T-helper 9 cell (primary cell): ENCODE data around the gene LSP1.

Source experiments
- DNase-seq: peaks from one replicate; pipeline ENCODE4 v3.0.0-alpha.2; 2020

Gene LSP1

DNA sequence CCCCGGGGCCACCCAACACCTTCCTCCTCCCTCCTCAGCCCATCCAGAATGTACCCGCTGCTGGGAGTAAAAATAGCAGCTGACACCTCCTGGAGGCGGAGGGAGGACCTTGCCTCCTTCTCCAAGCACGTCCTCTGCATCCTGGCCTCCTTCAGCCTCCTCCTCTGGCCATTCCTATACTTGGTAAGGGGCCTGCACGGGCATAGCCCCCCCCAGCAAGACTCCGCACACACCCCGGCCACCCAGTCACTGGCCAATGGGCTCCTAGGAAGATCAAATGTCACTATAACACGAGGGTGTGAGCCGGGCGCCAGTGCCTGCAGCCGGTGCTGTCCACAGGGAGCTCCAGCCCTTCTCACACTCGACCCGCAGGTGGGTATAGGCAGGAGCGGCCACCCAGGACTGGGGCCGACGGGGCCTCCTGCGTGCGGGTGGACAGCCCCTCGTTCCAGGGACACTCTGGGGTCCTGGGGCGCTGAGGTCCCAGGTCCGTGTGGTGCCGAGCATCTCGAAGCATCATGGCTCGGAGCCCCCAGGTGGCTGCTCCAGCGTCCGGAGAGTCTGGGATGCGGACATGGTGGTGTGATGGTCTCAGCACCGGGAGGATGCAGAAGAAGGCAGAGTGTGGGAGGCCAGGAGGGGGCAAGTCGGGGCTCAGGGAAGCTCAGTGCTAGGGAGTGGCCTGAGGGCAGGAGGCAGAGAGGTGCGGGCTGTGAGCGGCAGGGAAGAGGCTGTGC lies 66.7 kb downstream of the LSP1 start, which contains the start of gene TNNT3:
Gene TNNT3 (plus strand): TSS at position 313 of the 737 bp plus-strand sequence. CDS start 3,172 bp downstream, outside the sequence.
- DNase-seq: no peak

DNA sequence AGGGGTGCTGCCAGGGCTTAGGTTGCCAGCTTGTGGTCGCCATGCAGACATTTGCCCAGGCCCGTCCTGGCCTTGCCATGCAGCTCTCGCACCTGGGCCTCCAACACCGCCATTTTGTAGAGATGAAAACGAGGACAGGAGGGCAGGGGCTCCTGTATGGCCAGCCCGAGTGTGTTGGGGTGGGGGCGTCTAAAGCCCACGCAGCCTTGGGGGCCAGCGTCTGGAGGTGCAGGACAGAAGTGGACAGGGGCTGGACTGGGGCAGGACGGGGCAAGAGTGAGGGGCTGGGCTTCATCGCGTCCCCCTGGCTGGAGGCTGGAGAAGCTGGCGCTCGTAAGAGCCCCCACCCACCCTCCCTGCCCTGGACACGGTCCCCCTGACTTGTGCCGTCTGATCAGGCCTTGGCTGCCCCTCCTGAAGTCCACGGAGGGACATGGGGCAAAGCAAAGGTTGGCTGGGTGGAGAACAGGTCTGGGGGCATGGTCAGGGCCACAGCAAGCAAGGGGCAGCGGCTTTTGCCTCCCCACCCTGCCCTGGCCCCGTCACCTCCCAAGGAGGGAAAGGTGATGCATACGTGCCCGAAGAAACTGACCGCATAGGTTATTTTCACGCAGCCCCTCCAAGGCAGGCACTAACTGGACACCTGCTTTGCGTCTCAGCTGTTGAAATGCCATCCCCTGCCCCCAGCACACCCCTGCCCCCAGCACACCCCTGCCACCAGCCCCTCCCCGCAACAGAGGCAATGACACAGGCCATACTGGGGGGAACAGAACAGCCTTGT lies 67.4 kb downstream of the LSP1 start:
- no peak for DNase-seq

DNA sequence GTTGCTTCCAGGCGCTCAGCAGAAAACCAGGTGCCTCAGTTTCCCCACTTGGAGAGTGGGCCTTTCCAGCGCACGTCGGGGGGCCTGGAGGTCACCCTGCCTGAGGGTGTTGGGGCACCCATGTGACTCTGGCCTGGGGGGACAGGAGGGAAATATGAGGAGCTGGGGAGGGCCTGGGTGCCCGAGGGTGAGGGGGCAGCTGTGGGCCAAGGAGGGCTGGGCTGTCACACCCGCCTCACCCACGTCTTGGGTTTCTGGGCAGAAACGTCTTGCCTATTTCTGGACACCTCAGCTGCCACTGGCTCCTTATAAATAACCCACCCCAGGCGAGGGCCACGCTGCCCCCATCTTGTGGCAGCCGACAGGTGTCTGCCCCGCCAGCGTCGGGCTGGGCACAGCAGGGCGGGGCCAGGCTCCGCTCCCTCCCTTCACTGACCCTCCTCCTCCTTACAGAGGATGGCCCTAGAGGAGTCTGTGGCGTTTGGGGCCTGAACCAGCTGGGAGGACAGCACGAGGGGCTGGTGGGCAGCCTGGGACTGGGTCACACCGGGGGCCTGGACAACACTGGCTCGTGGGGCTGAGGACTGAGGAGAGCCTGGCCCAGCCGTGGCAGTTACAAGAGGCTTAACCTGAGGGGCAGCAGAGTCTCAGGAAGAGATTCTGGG lies 68.2 kb downstream of the LSP1 start:
- no peak for DNase-seq

DNA sequence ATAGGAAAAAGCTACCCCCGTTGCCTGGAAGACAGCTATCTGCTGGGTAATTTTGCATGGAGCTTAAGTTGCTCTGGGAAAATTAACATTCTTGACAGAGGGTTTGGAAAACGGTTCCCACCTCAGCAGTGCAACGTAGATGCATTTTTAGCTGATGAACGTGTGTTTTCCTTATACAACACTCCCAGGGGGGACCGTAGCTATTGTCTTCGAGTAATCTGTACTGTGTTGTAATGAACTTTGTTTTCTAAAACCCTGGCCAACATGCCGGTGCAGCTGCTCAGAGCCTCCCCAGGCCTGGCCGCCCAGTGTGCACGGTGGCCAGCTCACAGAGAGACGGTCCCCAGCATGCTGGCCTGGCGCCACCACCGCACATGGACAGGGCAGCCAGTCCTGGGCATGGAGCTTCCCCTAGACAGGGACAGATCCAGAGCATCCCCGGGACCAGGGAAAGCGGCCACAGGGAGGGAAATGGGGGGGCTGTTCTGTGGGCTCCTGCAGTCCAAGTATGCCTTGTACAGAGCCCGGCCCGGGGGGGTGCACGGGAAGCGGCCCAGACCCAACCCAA lies 68.8 kb downstream of the LSP1 start:
- no peak for DNase-seq

DNA sequence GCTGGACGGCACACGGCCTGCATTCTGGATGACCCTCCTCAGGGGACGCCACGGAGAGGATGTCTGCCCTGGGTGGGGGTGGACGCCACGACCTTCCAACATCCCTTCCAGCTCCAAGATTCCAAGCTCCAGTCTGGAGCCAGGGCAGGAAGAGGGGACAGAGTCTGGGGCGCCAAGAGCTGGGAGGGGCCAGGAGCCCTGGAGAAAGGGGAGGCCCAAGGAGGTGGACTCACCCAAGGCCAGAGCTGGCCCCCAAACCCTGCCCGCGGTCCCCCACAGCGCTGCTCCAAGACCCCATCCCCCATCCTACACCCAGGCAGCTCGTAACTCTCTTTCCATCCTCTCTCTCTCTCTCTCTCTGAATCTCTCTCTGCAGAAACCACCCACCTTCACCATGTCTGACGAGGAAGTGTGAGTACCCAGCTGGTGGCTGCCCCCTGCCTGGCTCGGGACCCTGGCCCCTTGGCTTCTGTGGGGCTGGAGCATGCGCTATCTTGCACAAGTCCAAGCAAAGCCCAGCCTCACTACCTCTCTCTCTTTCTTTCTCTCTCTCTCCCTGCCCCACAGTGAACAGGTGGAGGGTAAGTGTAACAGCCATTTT lies 69.7 kb downstream of the LSP1 start:
- no peak for DNase-seq

DNA sequence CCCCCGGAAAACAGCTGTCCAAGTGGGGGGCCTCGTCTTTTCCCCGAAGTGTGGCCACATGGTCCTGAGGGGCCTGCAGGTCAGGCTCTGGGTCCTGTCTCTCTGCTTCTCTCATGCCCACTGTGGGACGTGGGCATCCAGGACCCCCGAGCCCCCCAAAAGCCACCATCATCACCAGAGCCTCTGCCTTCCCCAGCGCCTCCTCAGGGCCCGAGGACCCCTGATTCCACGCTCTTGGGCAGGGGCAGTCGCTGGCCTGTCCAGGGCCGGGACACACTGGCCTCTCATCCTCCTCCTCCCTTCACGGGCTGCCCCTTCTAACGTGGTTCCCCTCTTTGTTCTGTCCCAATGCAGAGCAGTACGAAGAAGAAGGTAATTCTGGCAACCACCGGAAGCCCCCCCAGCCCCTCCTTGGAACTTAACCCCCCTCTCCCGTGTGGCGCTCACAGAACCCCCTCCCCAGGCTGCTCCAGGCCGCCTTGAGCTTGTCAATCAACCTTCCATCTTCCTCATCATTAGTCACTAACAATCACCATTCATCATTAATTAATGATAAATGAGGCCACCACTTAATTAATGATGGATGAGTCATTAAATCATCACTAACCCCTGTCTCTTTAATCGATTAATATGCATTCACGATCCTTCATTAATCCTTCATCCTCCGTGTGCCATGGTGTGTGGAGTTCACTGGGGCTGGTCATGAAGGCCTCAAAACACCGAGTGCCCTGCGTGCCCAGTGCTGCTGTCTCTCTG lies 70.5 kb downstream of the LSP1 start:
- DNase-seq: no peak

DNA sequence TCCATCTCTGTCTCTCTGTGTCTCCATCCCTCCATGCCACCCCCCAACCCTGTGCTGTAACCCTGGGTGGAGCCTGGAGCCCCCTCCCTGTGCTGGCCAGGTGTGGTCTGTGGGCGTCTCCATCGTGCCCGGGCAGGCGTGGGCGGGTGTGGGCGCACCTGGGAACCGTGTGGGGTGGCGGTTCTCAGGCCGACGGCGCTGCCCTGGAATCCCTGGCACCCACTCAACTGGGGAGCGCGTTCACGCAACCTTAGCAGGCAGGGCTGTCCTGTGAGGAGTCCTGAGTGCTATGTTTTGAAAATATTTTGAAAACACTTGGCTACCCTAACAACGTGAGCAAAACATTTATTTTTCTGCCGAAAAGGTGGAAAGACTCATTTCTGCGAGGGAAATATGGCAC lies 71.3 kb downstream of the LSP1 start:
- no peak for DNase-seq

DNA sequence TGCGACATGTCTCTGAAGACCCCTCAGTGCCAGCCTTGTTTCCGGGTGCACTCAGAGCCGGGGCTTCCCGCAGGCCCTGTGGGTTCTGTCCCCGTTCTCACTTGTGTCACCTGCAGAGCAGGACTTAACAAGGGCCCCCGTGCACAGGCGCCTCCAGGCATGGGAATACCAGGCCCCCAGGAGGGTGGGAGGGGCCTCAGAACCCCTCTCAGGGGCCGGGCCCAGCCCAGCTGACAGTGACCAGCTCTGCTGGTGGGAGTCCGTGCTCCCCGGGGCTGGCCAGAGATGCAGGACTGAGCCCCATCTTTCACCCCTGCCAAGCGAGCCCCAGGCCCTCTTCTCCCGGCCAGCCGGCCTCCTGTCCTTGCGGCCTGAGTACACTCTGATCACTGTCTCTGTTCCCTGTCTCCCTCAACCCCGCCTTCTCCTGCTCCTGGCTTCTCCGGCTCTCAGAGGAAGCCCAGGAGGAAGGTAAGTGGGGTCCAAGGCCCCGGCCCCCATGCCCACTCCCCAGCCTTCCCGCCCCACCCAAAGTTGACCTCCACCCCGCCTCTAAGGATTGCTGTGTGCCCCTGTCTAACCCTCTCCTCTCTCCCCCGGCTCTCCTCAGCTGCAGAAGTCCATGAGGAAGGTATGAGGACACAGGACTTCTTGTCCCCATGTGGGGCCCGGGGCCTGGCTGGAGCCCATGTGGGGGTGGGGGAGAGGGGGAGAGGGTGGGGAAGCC lies 71.9 kb downstream of the LSP1 start:
- no peak for DNase-seq

DNA sequence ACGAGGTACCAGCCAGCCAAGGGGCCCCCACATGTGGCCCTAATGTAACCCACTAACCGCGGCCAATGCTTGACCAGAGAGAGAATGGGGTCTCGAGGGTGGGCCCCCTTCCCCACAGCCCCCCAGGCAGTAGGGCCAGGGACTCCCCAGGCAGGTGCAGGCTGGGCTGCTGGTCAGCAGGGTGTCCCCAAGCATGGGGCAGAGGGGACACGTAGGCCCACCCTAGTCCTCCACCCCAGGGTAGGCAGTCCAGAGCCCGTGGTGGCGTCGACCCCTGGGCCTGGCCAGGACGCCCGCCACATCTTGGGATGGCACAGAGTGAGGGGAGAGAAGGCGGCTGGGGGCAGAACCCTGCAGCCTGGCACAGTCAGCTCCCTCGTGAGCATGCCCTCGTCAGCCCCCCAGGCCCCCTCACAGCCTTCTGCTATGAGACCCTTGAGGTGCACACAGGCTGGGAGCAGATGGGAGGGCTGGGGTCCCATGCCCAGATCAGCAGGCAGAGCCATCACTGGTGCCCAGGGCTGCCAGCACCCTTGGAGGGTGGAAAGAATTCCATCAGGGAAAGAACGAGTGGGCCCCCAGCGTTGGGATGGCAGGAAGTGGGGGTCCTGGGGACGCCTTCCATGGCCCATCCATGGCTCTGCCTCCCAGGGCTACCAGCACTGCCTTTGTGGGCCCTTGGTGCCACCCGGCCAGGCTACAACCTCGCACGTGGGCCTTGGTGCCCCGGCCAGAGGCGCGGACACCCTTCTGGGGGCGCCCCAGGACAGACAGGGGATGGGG lies 72.7 kb downstream of the LSP1 start:
- DNase-seq: no peak

DNA sequence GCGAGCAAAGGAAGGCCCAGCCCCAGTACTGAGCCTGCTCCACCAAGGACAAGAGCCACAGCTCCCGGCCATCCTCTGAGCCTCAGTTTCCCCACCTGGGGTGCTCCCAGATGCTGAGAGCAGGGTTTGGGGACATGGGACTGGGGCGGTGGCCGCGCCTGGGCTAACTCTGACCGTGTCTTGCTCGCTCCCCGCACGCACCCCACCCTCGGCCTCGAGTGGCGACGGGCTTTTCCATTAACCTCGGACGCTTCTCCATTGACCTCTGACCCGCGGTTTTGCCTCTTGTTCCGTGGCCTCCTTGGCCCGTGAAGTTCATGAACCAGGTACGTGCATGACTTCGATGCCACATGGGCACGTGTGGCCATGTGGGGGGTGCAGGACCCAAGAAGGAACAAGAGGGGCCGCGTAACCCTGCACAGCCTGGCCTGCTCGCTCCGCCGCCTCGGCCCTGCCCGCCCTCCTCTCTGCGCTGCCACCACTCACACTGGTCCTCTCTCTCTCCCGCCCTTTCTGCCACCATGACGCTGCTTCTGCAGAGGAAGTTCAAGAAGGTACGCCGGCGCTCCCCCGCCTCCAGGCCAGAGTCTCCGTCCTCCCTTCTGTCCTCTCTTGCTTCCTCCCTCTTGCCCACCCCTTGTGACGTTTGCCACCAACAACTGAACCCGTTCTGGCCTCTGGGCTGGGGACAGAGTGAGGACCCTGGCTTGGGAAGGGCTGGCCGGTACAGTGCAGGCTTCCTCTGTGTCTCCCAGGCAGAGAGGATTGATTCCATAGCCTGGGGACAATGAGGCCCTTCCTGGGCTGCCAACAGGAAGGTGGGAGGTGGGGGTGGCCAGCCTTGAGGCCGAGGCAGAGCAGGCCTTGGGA lies 73.5 kb downstream of the LSP1 start:
- DNase-seq: no peak

DNA sequence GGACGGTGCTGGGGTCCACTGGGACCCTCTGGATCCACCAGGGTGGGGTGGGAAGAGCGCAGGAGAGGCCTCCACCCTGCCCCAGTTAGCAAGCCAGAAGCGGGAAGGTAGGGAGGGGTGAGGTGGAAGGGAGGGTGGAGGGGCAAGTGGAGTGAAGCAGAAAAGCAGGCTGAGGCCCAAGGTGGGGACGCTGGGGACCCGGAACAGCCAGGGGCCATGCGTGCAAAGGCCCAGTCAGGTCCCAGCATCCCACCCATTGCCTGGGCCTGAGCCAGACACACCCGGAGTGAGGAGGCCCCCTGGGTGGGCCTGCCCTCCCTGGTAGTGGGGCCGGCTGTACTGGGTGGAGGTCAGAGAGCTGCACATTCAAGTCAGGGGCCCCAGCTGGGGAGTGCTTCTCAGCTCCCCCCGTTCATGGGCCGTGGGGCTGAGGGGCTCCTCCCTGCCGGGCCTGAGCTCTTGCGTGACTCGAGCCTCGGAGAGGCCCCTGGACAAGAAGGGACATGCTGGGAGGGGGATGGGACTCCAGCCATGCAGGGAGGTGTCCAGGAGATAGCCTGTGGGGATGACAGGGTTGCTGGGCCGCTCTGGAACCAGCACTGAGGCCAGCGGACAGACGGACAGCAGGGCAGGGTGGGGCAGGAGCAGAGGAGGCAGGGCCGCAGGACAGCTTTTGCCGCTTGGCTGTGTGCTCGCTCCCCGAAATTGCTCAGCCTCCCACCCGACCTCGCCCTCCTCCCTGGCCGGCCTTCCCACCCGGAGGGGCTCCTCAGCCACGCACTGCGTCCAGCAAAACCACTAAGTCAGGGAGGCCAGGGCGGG lies 74.4 kb downstream of the LSP1 start:
- no peak for DNase-seq

DNA sequence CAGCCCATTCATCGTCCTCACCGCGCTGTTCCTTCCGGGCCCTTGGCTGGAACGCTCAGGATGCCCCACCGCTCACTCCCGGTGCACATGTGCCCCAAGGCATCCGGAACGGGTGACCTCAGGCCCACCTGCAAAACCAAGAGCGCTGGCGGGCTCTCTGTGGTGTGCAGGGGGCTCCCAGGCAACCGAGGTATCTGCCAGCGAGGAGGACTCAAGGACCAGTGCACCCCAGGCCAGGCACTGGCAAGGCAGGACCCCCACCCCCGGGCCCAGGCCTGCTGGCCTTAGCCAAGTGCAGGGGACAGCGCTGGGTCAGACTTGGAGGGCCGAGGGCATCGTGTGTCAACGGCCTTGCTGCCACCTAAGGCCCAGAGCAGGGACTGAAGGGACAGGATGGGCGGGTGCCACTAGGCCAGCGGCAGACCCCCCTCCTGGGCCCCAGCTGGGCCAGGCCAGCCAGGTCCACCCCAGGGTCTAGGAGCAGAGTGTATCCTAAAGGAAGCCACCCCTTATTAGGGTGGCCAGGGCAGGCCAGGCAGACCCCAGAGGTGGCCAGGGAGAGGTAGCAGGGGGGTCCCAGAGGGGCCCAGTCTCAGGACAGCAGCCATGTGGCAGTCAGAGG lies 75.1 kb downstream of the LSP1 start:
- DNase-seq: no peak

DNA sequence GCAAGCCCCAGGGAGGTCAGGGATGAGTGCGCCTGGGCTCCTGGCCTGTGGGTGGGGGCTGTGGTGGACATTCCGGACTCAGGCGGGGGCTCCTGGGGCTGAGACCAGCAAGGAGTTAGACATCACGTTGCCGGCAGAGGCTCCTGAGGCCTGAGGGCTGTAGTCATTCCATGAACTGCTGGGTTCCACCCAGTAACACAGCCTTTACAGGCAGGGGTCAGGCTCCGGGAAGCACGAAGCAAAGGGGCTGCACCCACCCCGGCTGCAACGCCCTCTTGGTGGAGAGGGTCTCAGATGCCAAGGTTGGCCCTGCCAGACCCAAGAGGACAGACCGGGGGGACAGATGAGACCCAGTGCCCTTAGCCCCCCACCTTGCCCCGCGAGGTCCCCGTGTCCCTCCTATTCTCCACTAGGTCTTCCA lies 75.6 kb downstream of the LSP1 start:
- no peak for DNase-seq

DNA sequence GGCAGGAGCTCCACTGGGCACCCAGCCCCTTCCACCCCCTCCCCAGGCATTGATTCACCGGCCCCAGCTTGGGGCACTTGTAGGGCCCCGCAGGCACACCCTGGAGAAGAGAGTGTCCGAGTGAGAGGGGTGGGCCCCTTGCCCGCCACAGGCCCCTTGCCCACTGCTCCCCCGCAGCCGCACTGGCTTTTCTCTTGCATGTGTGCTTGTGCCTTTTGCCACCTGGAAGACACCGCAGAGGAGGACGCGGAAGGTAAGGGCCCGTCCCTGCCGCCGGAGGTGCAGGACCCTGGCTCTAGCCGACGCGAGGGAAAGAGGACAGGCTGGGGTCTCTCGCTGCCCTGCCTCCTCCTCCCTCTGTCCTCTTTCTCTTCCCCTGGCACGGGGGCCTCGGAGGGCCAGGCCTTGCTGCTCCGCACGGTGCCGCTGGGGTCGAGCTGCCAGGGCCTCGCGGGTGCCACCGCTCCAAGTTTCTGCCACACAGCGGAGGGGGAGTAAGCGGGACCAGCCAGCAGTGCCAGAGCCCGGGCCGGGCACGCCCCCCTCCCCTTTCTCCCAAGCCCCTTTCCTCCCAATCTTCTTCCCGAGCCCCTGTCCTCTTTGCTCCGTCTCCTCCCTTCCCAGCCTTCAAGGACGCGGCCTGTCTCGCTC lies 76.1 kb downstream of the LSP1 start:
- no peak for DNase-seq

DNA sequence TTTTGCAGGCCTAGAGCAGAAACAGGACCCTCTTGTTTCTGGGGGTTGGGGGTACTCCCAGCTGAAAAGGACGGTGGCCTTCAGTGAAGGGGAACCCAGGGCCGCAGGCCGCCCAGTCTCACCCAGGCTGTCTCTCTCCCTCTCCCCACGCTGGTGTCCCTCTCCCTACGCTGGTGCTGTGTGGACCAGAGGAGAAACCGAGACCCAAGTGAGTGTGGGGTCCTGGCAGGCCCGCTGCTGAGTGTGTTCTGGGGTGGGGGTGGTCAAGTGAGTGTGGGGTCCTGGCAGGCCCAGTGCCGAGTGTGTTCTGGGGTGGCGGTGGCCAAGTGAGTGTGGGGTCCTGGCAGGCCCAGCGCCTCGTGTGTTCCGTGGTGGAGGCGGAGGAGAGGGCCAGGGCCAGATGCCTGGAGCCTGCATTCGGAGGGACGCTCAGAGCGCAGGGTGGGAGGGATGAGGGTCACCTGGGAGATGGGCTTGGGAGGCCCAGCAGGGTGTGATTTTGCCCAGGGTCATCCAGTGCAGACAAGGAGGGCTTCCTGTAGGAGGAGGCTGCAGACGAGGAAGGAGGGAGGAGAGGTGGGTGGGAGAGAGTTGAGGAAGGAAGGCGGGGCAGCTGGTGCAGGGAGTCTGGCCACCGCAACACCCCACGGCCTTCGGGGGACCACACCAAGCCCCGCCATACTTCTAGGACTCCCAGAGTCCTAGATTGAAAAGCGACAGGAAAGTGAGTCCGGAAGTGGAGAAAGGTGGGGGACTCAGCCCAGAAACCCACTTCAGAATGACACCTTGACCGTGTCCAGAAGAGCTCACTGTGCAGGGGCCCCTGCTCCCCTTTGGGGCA lies 77.0 kb downstream of the LSP1 start:
- DNase-seq: no peak

DNA sequence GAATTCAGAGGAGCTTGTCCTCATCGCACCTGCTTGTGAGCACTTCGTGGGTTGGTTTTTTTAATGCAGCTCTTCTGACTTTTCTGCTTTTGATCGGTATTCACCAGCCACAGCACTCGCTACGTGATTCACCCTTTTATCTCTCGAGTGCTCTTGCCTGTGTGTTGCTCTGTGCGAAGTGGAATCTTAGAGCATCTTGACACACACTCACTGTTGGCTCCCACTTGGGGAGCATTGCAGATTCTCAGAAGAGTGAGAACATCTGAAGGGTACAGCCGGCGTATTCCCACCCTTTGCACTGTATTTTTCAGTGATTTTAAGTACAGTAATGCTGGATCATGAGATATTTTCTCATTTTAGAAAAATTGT lies 77.6 kb downstream of the LSP1 start:
- DNase-seq: no peak
